HepG2 (cell line): ENCODE measurements around the gene MXRA7. TPM values are rescaled to one million over a fixed set of nuclear protein-coding genes. Genes with fewer than 3 reads are reported as not detected.

Source experiments
- ATF2 ChIP-seq: sonication (generic); formaldehyde crosslinking; IDR thresholded peaks from 2 replicates; pipeline ENCODE4 v1.4.0; 2020; ENCODE audit warnings: missing genetic modification reagents
- CHCHD3 ChIP-seq: sonication (generic); formaldehyde crosslinking; IDR thresholded peaks from 2 replicates; pipeline ENCODE4 v1.8.0; 2022; ENCODE audit warnings: mild to moderate bottlenecking, missing genetic modification reagents, moderate library complexity
- FIP1L1 ChIP-seq: fragments of 200-400 bp; formaldehyde crosslinking; IDR thresholded peaks from 2 replicates; pipeline ENCODE4 v1.6.1; 2018; ENCODE audit warnings: low read depth, mild to moderate bottlenecking, low read length, moderate library complexity, borderline replicate concordance; ENCODE audit not compliant: insufficient read depth
- GABPA ChIP-seq, 2 experiments: IDR thresholded peaks; 2 replicates each; pipeline ENCODE4 v1.6.1; 2011 to 2016; ENCODE audit warnings: low read depth in 2 of 2, low read length in 1 of 2, missing biosample characterization in 1 of 2, missing genetic modification characterization in 1 of 2
- GATAD1 ChIP-seq: IDR thresholded peaks from 2 replicates; pipeline ENCODE4 v1.6.1; 2016; ENCODE audit warnings: missing genetic modification reagents, missing compliant biosample characterization
- HDAC1 ChIP-seq: sonication (generic); formaldehyde crosslinking; IDR thresholded peaks from 2 replicates; pipeline ENCODE4 v1.5.1; 2020; ENCODE audit warnings: mild to moderate bottlenecking, missing genetic modification reagents
- HDAC6 ChIP-seq: fragments of 200-600 bp; sonication (generic); IDR thresholded peaks from 2 replicates; pipeline ENCODE4 v1.7.0; 2017; ENCODE audit warnings: mild to moderate bottlenecking, antibody characterized with exemption, low read length, low read depth
- HIVEP1 ChIP-seq: sonication (generic); formaldehyde crosslinking; IDR thresholded peaks from 2 replicates; pipeline ENCODE4 v1.4.0; 2020; ENCODE audit warnings: mild to moderate bottlenecking, missing genetic modification reagents
- HOXD1 ChIP-seq: sonication (generic); formaldehyde crosslinking; IDR thresholded peaks from 2 replicates; pipeline ENCODE4 v1.5.0; 2020; ENCODE audit warnings: missing genetic modification reagents
- IRF9 ChIP-seq: sonication (generic); formaldehyde crosslinking; IDR thresholded peaks from 2 replicates; pipeline ENCODE4 v1.8.0; 2022; ENCODE audit warnings: missing genetic modification reagents, mild to moderate bottlenecking, borderline replicate concordance
- MED1 ChIP-seq: sonication (generic); formaldehyde crosslinking; IDR thresholded peaks from 2 replicates; pipeline ENCODE4 v1.4.0; 2020; ENCODE audit warnings: missing genetic modification reagents
- MTERF4 ChIP-seq: sonication (generic); formaldehyde crosslinking; IDR thresholded peaks from 2 replicates; pipeline ENCODE4 v1.8.0; 2023; ENCODE audit warnings: mild to moderate bottlenecking, missing genetic modification reagents
- MZF1 ChIP-seq: sonication (generic); formaldehyde crosslinking; IDR thresholded peaks from 2 replicates; pipeline ENCODE4 v1.8.1; 2023; ENCODE audit warnings: mild to moderate bottlenecking, missing genetic modification reagents, borderline replicate concordance
- NFIB ChIP-seq: sonication (generic); formaldehyde crosslinking; IDR thresholded peaks from 2 replicates; pipeline ENCODE4 v1.9.0; 2021; ENCODE audit warnings: missing genetic modification reagents, mild to moderate bottlenecking, borderline replicate concordance
- NKX3-1 ChIP-seq: sonication (generic); formaldehyde crosslinking; IDR thresholded peaks from 2 replicates; pipeline ENCODE4 v1.5.0; 2020; ENCODE audit warnings: missing genetic modification reagents
- SMARCE1 ChIP-seq: fragments of 450-650 bp; IDR thresholded peaks from 2 replicates; pipeline ENCODE4 v1.6.1; 2017; ENCODE audit warnings: borderline replicate concordance
- TOE1 ChIP-seq: sonication (generic); formaldehyde crosslinking; IDR thresholded peaks from 2 replicates; pipeline ENCODE4 v1.4.0; 2020; ENCODE audit warnings: mild to moderate bottlenecking, missing genetic modification reagents
- ZNF101 ChIP-seq: sonication (generic); formaldehyde crosslinking; IDR thresholded peaks from 2 replicates; pipeline ENCODE4 v1.4.0; 2020; ENCODE audit warnings: mild to moderate bottlenecking, low read depth, missing genetic modification reagents, borderline replicate concordance
- ZNF296 ChIP-seq: sonication (generic); formaldehyde crosslinking; conservative IDR thresholded peaks from 2 replicates; pipeline ENCODE4 v1.5.0; 2020; ENCODE audit warnings: mild to moderate bottlenecking, missing genetic modification reagents
- ZNF333 ChIP-seq: sonication (generic); formaldehyde crosslinking; IDR thresholded peaks from 2 replicates; pipeline ENCODE4 v1.4.0; 2020; ENCODE audit warnings: mild to moderate bottlenecking, missing genetic modification reagents, borderline replicate concordance
- ZNF33A ChIP-seq: sonication (generic); formaldehyde crosslinking; IDR thresholded peaks from 2 replicates; pipeline ENCODE4 v1.5.1; 2020; ENCODE audit warnings: missing genetic modification reagents, mild to moderate bottlenecking, moderate library complexity, borderline replicate concordance
- ZNF367 ChIP-seq: sonication (generic); formaldehyde crosslinking; IDR thresholded peaks from 2 replicates; pipeline ENCODE4 v1.4.0; 2020; ENCODE audit warnings: missing genetic modification reagents, borderline replicate concordance
- ZNF501 ChIP-seq: sonication (generic); formaldehyde crosslinking; IDR thresholded peaks from 2 replicates; pipeline ENCODE4 v1.5.1; 2020; ENCODE audit warnings: mild to moderate bottlenecking, moderate library complexity, missing genetic modification reagents
- ZNF703 ChIP-seq: sonication (generic); formaldehyde crosslinking; IDR thresholded peaks from 2 replicates; pipeline ENCODE4 v1.5.1; 2020; ENCODE audit warnings: missing genetic modification reagents, mild to moderate bottlenecking, moderate library complexity, borderline replicate concordance
- ZNF737 ChIP-seq: sonication (generic); formaldehyde crosslinking; IDR thresholded peaks from 2 replicates; pipeline ENCODE4 v1.5.0; 2020; ENCODE audit warnings: missing genetic modification reagents, mild to moderate bottlenecking, borderline replicate concordance
- ZSCAN30 ChIP-seq: sonication (generic); formaldehyde crosslinking; IDR thresholded peaks from 2 replicates; pipeline ENCODE4 v1.5.0; 2020; ENCODE audit warnings: mild to moderate bottlenecking, missing genetic modification reagents
- ZSCAN31 ChIP-seq: sonication (generic); formaldehyde crosslinking; IDR thresholded peaks from 2 replicates; pipeline ENCODE4 v1.5.0; 2020; ENCODE audit warnings: low read depth, mild to moderate bottlenecking, missing genetic modification reagents
- polyA plus RNA-seq, 8 experiments: library from polyadenylated mRNA; depleted of rRNA in 3 of 8; stranded (reverse) in 7 of 8; unstranded in 1 of 8; fragments of >200 nt; fragmentation: Illumina TruSeq in 4 of 8; extraction: Trizol in 4 of 8; gene quantifications; 2 replicates each; pipeline versions ENCODE4 v1.2.1 to v1.2.3, GENCODE V29; 2011 to 2016; ENCODE audit warnings: low read depth in 4 of 8, missing spikeins in 1 of 8, mixed read lengths in 1 of 8; ENCODE audit not compliant: insufficient read depth in 1 of 8
- total RNA-seq, 5 experiments: library from RNA; depleted of rRNA; stranded (reverse); fragments of >200 nt; fragmentation: Illumina TruSeq; extraction: Trizol; gene quantifications; 2 replicates each; pipeline ENCODE4 v1.2.3, GENCODE V29; 2016; ENCODE audit warnings: low read depth in 1 of 5

Gene MXRA7
- total and polyA plus RNA-seq, 2 of the 13 experiments (the other 11 are each of a cell fraction or from before 2014, with no cell fraction given) = 44.8 to 112 TPM

GRCh38 chr17:76737082-76737675 lies 26.4 kb upstream of the MXRA7 start, which contains the start of gene SRSF2 (continued):
- peak; percentile 74; the same call in 1 of the 2 replicates for TF ChIP-seq HDAC1 (CRISPR knock-in tag)
- no peak; the same call in 1 of the 2 replicates for TF ChIP-seq ZNF33A (CRISPR knock-in tag)
- 0 out of 2 replicates have a peak, but pooled peaks have one; percentile 56 for TF ChIP-seq ZNF101 (CRISPR knock-in tag)
- peak; percentile 40 for TF ChIP-seq HOXD1 (CRISPR knock-in tag)
- TF ChIP-seq ZNF703 (CRISPR knock-in tag) = peak; percentile 94; the same call in 1 of the 2 replicates
- TF ChIP-seq ZNF296 = no peak; the same call in 1 of the 2 replicates
- TF ChIP-seq MZF1 (CRISPR knock-in tag) = peak; percentile 81; the same call in 1 of the 2 replicates
- no peak for TF ChIP-seq ZSCAN30
- peak; percentile 83; the same call in 1 of the 2 replicates for TF ChIP-seq ZNF333 (CRISPR knock-in tag)
- 0 out of 2 replicates have a peak, but pooled peaks have one; percentile 59 for TF ChIP-seq HDAC6
- TF ChIP-seq ATF2 (CRISPR knock-in tag) = peak; percentile 91
- TF ChIP-seq CHCHD3 (CRISPR knock-in tag) = peak; percentile 97
- TF ChIP-seq ZNF367 (CRISPR knock-in tag) = peak; percentile 95
- peak; percentile 92; the same call in 1 of the 2 replicates for TF ChIP-seq ZNF737 (CRISPR knock-in tag)
- TF ChIP-seq FIP1L1 = no peak
- TF ChIP-seq NKX3-1 = peak; percentile 91
- no peak for TF ChIP-seq SMARCE1
- peak; percentile 84 for TF ChIP-seq GATAD1 (CRISPR knock-in tag)
- peak; percentile 91; the same call in 1 of the 2 replicates for TF ChIP-seq ZSCAN31 (CRISPR knock-in tag)
- peak; percentile 75; the same call in 1 of the 2 replicates for TF ChIP-seq HIVEP1 (CRISPR knock-in tag)
- TF ChIP-seq ZNF501 (CRISPR knock-in tag) = peak; percentile 90
- TF ChIP-seq IRF9 = peak; percentile 93; the same call in 1 of the 2 replicates
- TF ChIP-seq NFIB = no peak
- TF ChIP-seq MED1 (CRISPR knock-in tag) = peak; percentile 76
- TF ChIP-seq GABPA (IDR thresholded peaks at IDR 0.05; ENCODE audit: low read depth, low read length) = peak; percentile 76
- TF ChIP-seq GABPA (CRISPR knock-in tag; IDR thresholded peaks at IDR 0.05; ENCODE audit: low read depth) = peak; percentile 88
- peak; percentile 34; the same call in 1 of the 2 replicates for TF ChIP-seq TOE1 (CRISPR knock-in tag)
- peak; percentile 1 for TF ChIP-seq MTERF4
